Kidney (tissue), 14 donors: ENCODE measurements around the gene DNAJC1. TPM values are rescaled to one million over a fixed set of nuclear protein-coding genes. Genes with fewer than 3 reads are reported as not detected.

Experiments used
- DNase-seq, 5 donors: peaks; one replicate each; pipeline ENCODE4 v3.0.0-alpha.2; 2013 to 2020
- FAIRE-seq: peaks from 2 replicates; lab custom pipeline; 2012; peaks lifted over from hg19 to GRCh38; lab: Jason Lieb, UNC
- H3K27ac ChIP-seq, 2 donors: one replicate each; pipeline ENCODE4 v1.7.0; 2013; ENCODE audit warnings: low read depth in 2 of 2, low read length in 2 of 2, inconsistent platforms in 1 of 2
- H3K27me3 ChIP-seq: one replicate; pipeline ENCODE4 v1.7.1; 2013; ENCODE audit warnings: low read length, inconsistent platforms; ENCODE audit not compliant: control insufficient read depth, insufficient read depth
- H3K36me3 ChIP-seq, 3 donors: one replicate each; pipeline versions ENCODE4 v1.7.0 to v1.7.1; 2013; ENCODE audit warnings: low read length in 3 of 3, control low read depth in 1 of 3, inconsistent platforms in 1 of 3; ENCODE audit not compliant: insufficient read depth in 3 of 3, control insufficient read depth in 2 of 3
- H3K4me1 ChIP-seq, 3 donors: one replicate each; pipeline versions ENCODE4 v1.7.0 to v1.7.1; 2013; ENCODE audit warnings: low read length in 3 of 3, inconsistent platforms in 1 of 3, low read depth in 1 of 3; ENCODE audit not compliant: control insufficient read depth in 2 of 3, insufficient read depth in 2 of 3
- H3K4me3 ChIP-seq, 3 donors: one replicate each; pipeline versions ENCODE4 v1.7.0 to v1.8.1; 2013; ENCODE audit warnings: low read length in 3 of 3, control low read depth in 1 of 3, inconsistent platforms in 1 of 3
- H3K9ac ChIP-seq, 3 donors: one replicate each; pipeline versions ENCODE4 v1.7.0 to v1.7.1; 2013; ENCODE audit warnings: low read length in 3 of 3, control low read depth in 1 of 3, inconsistent platforms in 1 of 3
- H3K9me3 ChIP-seq, 3 donors: one replicate each; pipeline versions ENCODE4 v1.7.0 to v1.7.1; 2013; ENCODE audit warnings: low read length in 3 of 3, control low read depth in 1 of 3, inconsistent platforms in 1 of 3; ENCODE audit not compliant: control insufficient read depth in 2 of 3, insufficient read depth in 1 of 3
- intact Hi-C: fragments of 100-400 bp; cut with DNase I; formaldehyde crosslinking; loops from one replicate; pipeline ENCODE4 v1.11.1; 2022
- polyA plus RNA-seq: library from polyadenylated mRNA; stranded (reverse); fragments of 350-450 nt; fragmentation: Illumina TruSeq; extraction: RNeasy Lipid Tissue Mini Kit (QIAGEN cat#74804); gene quantifications from one replicate; pipeline ENCODE4 v1.2.3, GENCODE V29; 2014; ENCODE audit warnings: low read depth, low replicate concordance; ENCODE audit not compliant: insufficient read depth
- total RNA-seq: library from RNA; stranded (reverse); fragmentation: NEBNext Ultra II Directional; extraction: Animal tissue kit (Norgen Biotek cat#: 25700); gene quantifications from one replicate; pipeline ENCODE4 v1.2.1, GENCODE V29; 2021
- TF ChIP-seq, protein P1 (sequence below): IDR thresholded peaks from 3 replicates; pipeline ENCODE4 v1.5.1; 2012; ENCODE audit warnings: mild to moderate bottlenecking, moderate library complexity, borderline replicate concordance; ENCODE audit not compliant: insufficient read depth; ENCODE audit errors: extremely low read depth
- donor health status: control.
- donor health status: control.
- donor health status: control.
- donor health status: control.
- donor health status: control.
- donor health status: DM: yes; HTN: yes; CAD: no.
- donor health status: Normal renal cell carcinoma (clear cell type).

DNAJC1 gene
- total and polyA plus RNA-seq, 2 donors from 2014 or later: 33.4 to 34.8 TPM

DNA sequence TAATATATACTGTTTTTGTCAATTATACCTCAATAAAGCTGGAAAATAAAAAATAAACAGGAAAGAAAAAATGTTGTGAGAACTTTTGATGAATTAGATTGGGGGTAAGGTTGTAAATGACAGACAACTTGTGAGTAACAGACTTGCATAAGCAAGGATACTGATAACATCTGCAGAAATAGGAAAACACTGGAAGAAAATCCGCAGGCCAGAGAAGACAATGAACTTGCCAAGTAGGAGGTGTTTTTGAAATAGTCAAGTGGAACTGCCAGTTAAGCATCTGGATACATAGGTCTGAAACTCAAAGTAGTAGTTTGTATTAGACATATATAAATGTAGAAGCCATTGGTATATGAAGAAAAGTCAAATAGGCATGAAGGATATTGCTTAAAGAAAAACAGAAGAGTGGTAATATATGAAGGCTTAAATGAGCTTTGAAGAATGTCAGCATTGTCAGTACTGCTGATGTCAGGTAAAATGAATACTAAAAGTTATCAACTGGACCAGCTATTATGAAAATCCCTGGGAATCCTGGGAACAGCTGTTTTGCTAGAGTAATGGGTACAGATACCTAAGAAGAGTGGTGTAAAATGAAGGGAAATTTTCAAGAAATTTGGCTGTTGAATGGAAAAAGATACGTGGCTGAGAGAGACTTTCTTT lies 58.7 kb downstream of the DNAJC1 start:
- FAIRE-seq: no peak
- intact Hi-C loops: no loop called here
- Histone ChIP-seq H3K27ac (no peak overlapping the region), H3K9me3 (no peaks in the 10 kb centered on the region), H3K4me1 (peaks cover 0 to 2% (median 0%) of the 10 kb centered on the region in 3 donors), H3K4me3 (no peak overlapping the region), H3K27me3 (no peaks in the 10 kb centered on the region), H3K9ac (no peak overlapping the region), H3K36me3 (no peaks in the 10 kb centered on the region)
- TF ChIP-seq, protein P1, sequence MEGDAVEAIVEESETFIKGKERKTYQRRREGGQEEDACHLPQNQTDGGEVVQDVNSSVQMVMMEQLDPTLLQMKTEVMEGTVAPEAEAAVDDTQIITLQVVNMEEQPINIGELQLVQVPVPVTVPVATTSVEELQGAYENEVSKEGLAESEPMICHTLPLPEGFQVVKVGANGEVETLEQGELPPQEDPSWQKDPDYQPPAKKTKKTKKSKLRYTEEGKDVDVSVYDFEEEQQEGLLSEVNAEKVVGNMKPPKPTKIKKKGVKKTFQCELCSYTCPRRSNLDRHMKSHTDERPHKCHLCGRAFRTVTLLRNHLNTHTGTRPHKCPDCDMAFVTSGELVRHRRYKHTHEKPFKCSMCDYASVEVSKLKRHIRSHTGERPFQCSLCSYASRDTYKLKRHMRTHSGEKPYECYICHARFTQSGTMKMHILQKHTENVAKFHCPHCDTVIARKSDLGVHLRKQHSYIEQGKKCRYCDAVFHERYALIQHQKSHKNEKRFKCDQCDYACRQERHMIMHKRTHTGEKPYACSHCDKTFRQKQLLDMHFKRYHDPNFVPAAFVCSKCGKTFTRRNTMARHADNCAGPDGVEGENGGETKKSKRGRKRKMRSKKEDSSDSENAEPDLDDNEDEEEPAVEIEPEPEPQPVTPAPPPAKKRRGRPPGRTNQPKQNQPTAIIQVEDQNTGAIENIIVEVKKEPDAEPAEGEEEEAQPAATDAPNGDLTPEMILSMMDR: no peak
- no peak for DNase-seq

DNA sequence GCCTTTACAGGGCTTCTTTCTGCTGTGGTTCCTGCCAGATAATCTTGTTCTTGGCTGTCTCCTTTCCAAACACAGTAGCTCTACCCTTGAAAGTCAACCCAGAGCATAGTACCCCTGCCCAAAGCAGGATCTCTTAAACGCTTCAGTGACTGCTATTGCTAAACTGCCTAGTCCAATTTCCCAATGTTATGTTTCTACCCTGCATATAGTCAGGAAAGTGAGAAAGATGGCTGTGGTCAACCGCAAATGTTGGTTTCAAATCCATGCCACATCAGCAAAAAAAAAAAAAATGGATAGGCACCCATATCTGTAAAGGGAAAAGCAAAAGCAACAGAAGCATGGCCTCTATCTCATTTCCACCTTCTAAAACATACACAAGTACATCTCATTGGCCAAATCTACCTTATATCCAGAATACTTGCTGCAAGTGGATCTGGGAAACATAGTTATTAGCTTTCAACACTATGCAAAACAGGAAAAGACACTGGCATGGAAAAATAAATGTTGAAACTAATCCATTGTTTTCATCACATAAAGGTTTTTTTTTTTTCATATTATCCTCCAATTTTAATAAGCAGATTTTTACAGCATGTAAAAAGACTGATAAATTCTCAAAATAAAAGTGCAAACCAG lies 59.8 kb downstream of the DNAJC1 start:
- Histone ChIP-seq H3K9me3 (no peaks in the 10 kb centered on the region), H3K4me3 (no peak overlapping the region), H3K36me3 (no peaks in the 10 kb centered on the region), H3K9ac (no peak overlapping the region), H3K27me3 (no peaks in the 10 kb centered on the region), H3K4me1 (peaks cover 0 to 2% (median 0%) of the 10 kb centered on the region in 3 donors), H3K27ac (no peak overlapping the region)
- DNase-seq (no peak), FAIRE-seq (no peak)
- intact Hi-C loops: no loop called here
- TF ChIP-seq, protein P1: no peak

DNA sequence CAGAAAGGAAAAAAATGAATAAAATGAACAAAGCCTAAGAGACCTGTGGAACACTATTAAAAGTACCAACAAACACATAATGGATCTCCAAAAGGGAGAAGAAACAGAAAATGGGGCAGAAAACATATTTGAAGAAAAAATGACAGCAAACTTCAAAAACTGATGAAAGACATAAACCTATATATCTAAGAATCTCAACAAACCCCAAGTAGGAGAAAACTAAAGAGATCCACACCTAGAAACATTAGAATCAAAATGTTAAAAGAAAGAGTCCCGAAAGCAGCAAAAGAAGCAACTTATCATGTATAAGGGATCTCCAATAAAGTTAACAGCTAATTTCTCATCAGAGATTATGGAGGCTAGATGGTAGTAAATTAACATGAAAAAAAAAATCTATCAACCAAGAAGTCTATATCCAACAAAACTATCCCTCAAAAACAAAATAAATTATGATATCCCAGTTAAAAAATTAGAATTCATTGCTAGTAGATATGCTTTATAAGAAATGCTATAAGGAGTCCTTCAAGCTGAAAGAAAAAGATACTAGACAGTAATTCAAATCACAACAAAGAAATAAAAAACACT lies 68.0 kb downstream of the DNAJC1 start:
- DNase-seq (no peak), FAIRE-seq (no peak)
- H3K4me1 ChIP-seq: no peaks in the 10 kb centered on the region
- TF ChIP-seq, protein P1: no peak
- H3K27me3 ChIP-seq: no peaks in the 10 kb centered on the region
- no peak overlapping the region for H3K9ac ChIP-seq
- H3K36me3 ChIP-seq: no peaks in the 10 kb centered on the region
- intact Hi-C loops: no loop called here
- no peak overlapping the region for H3K4me3 ChIP-seq
- peaks cover 0 to 12% (median 5%) of the 10 kb centered on the region in 3 donors for H3K9me3 ChIP-seq
- no peak overlapping the region for H3K27ac ChIP-seq
